Measurements from ENCODE around the gene FBXO7. TPM values are rescaled to one million over a fixed set of nuclear protein-coding genes. Genes with fewer than 3 reads are reported as not detected.

Gene FBXO7
- polyA plus RNA-seq, 3 donors, result 118 to 122 (median 122) TPM

DNA sequence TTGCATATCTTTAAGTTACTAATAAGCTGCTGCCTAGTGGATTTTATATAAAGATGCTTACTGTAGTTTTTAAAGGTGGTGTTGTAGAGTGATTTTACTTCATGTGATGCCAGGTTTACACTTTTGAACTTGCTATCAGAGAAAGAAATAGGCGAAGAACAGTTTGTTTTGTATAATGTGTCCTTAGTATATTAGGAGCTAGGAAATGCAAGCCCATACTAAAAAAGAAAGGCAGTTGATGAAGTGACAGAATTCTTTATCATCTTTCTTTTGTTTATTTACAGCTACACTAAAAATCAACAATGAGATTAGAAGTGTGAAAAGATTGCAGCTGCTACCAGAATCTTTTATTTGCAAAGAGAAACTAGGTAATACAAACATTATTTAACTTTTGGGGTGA is 12.8 kb downstream of the FBXO7 start:
- DNase-seq (ENCODE audit: low read depth in 3 of 3, low spot score in 2 of 3), result no peak

DNA sequence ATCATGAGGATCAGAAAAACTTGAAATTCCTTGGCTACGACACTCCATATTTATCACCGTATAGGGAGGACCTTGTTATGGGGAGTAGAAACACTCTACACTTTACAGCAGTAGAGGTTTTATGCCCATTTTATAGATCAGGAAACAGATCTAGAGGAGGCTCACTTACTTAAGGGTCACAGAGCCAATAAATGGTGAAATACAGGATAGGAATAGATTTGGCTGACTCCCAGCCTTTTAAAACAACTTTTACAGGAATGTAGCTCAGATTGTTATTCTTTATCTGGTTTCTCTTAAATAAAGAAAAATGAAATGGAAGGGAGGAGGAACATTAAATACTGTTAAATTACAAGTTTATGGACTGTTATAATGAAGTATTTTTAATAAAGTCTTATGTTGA is 14.8 kb downstream of the FBXO7 start:
- no peak for DNase-seq (ENCODE audit: low read depth in 3 of 3, low spot score in 2 of 3)

DNA sequence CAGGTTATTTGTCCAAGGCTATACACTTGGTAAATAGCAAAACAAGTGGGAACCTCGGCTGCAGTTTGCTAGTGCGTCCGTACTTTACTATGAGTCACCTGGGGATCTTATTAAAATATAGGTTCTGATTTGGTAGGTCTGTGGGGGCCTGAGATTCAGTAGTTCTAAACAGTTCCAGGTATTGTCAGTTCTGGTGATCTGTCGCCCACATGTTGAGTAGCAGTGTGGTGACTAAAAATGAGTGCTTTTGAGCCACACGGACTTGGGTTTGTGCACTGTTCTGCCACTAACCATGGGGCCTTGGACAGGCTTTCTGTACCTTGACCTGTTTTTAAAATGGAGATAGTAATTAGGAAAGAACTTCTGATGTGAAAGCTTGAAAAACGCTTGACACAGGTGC is 15.7 kb downstream of the FBXO7 start:
- DNase-seq (ENCODE audit: low read depth in 3 of 3, low spot score in 2 of 3), result no peak

DNA sequence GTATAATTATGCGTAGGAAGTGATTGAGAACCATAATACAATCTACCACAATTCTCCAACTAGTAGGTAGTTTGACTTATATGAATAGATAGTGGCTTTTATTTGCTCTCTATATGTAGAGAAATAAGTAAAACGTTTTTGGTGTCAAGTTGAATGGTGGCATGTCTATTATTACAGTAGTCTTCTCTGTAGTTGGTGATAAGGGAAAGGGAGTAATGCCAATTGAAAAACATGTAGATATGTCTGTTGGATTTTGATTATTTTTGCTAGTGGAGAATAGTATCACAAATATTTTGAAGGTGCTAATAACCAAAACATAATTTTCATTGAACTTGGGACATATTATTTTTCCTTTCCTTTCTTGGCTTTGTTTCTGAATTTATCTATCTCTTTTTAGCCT is 17.5 kb downstream of the FBXO7 start:
- no peak for DNase-seq (ENCODE audit: low read depth in 3 of 3, low spot score in 2 of 3)

DNA sequence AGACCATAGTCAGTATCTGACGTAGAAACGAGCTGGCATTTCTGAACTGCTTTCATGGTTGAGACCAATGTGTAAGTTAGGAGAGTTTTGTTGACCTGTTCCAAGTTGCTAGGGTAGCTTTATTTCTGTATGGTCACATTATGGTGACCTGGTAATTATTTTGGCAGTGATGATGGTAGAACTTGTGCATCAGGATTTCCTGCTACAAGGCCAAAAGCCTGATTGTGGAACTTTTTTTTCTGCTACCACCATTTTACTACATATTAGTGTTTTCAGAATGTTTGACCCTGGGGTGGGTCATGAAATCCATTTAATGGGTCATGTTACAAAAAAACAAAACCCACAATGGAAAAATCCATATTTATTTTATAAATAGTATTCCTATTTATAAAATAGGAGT is 18.9 kb downstream of the FBXO7 start:
- no peak for DNase-seq (ENCODE audit: low read depth in 3 of 3, low spot score in 2 of 3)

DNA sequence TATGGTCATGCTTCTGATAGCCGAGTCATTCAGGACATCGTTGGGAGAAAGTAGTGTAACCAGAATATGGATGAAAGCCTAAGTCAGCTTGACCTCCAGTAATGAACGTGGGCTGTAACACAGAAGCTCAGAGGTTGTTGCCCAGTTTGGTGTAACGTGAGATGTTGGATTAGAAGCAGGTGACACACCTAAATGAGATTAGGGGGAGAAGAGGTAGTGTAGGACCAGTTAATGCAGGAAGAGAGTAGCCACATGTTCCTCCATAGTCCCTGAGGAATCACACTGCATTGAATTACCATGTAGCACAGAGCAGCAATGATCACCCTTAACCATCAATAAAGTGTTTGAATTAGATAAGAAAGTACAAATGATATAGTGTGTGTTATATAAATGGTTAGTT is 20.4 kb downstream of the FBXO7 start:
- DNase-seq (ENCODE audit: low read depth in 3 of 3, low spot score in 2 of 3), result no peak

DNA sequence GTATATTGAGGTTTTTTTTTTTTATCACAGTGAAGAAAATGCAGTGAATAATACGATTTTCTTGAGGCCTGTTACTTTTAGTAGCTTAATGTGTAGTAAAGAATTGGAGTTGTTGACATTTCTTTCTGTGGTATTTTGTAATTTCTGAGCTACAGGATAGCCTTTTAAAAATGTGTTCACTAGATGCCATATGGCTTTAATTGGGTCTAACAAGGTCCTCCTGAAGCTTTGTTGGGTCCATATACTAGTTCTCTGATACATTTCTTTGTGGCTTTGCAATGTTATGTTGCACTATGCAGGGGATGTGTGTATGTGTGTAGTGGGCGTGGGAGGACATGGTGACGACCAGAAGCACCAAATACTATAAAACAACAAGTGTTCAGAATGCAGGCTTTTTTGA is 25.1 kb downstream of the FBXO7 start:
- no peak for DNase-seq (ENCODE audit: low read depth in 3 of 3, low spot score in 2 of 3)

DNA sequence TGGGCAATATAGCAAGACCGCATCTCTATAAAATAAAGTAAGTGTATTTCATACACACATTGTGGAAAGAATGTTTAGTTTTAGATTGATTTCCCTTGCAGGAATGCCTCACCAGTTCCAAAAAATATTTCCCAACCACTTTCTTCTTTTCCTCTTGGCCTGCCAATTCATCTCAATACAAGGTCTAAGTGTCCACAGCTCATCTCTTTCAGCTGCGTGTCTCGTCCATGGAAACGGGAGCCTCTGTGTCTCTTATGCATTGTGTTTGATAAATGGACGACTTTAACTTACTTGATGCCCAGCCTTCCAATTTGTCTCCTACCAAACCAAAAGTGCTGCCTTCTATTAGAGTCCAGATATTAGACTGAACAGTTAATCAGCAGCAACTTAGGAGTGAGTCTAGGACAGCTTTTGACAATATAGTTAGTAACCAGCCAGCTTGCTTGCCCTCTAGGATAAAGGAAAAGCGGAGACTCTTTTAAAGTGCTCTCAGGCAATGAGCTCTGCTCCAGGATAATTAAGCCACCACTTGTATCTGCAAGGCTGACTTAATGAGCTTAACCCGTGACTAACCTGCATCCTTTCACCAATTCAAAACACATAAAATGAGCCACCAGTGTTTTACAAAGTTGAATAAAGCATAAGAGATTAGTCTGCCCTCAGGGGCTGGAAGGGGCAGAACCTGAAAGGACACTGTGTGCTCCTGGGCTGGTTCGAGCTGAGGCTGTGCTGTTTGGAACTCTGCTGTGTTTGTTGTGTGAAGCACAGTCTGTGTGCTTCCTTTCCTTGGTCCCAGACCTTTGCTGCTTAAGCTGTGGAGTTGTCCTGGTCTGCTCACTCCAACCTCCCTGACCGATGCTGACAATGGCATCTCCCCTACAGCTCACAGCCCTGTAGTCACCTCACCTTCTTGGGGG is 27.5 kb downstream of the FBXO7 start:
- DNase-seq (ENCODE audit: low read depth in 3 of 3, low spot score in 2 of 3), result no peak

DNA sequence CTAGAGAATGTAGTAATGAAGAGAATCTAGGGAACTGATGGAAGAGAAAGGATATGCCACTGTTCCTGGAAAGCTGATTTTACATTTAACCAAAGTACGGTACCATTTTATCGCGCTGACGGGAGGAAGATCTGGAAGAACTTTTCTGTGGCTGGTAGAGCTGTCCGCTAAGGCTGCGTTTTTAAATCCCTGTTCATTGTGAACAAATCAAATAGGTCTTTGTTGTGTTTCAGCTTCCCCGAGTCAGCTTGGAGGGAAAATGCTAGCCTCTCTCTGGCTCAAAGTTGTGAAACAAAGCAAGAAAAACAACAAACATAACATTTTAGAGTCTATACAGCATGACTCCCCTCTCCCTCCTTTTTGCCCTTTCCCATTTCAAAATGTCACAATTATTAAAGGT is 34.4 kb downstream of the FBXO7 start:
- DNase-seq (ENCODE audit: low read depth in 3 of 3, low spot score in 2 of 3), result no peak

DNA sequence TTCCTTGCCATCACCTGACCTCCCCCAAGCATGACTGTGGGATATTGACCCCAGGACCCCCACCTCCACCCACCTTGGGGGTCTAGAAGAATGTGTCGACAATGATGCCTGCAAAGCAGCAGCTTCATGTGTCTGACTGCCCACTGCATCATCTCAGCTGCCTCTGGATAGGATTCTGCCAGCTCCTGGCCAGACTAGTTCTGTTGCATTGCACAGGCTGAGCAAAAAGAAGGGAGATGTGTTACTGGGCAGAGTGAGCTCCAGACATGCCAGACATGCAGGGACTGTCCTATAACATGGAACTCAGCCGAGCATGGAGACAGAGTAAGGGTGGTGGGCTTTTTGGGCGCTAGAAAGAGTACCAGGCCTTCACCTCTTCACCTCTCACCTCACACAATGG is 36.7 kb downstream of the FBXO7 start:
- DNase-seq (ENCODE audit: low read depth in 3 of 3, low spot score in 2 of 3), result no peak

DNA sequence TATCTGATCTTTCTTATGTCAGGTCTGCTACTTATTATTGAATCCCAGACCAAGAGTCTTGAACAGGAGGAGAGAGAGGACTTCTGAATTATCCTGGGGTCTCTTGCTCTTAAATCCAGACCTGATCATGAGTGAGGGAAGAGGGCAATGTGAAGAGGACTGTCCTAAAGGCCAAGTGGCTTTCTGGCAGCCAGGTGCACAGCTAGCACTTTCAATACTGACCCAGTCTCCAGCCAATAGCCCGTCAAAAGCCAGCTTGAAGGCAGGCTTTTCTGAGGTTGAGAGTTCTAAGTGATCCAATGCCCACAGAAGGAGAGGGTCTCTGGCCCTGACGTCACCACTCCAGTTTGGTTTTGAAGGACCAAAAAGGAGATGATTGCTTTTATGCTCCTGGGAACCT is 37.2 kb downstream of the FBXO7 start:
- no peak for DNase-seq (ENCODE audit: low read depth in 3 of 3, low spot score in 2 of 3)

DNA sequence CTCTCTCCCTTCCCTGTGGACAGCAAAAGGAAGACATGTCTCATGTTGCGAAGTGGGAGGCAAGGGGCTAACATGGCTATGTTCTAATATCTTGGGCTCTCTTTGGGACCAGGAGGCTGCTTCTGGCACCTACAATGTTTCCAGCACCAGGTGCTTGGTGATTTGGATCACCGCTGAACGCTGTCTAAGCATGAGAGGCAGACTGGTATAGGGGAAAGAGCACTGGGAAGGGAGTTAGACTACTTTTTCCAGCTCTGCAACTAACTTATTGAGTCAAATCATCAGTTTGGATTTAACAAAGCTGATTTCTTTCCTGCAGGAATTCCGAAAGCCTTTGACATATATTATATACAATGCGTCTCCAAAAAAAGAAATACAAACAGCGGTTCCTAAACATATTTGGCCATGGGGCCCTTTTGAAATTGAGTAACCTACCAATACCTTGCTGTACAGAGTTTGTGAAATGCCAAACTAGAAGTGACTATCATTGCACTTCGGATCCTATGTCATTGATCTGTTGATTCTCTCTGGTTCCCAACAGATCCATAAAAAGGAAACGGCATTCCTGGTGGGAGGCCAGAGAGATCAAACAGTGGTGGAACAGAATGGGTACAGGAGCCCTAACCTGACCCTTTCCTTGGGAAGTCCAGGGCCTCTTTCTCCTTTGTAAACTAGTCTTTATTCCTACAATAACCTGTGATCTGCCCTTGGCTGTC is 37.8 kb downstream of the FBXO7 start:
- no peak for DNase-seq (ENCODE audit: low read depth in 3 of 3, low spot score in 2 of 3)

DNA sequence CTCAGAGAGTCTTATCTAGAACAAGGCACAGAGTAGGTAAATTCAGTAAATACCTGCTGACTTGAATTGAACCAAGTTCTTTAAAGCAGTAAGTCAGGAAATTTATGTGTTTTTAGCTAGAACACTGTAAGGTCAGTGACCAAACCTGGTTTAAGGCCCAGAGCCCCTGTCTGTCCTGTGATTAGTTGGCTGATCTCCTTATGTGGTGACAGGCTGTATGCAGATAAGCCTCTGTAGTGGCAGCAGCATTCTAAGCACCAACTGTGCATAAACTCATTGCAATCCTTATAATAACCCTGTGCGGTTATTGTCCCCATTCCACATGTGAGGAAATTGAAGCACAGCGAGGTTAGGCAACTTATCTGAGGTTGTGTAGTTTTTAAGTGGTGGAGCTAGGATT is 40.5 kb downstream of the FBXO7 start:
- no peak for DNase-seq (ENCODE audit: low read depth in 3 of 3, low spot score in 2 of 3)

DNA sequence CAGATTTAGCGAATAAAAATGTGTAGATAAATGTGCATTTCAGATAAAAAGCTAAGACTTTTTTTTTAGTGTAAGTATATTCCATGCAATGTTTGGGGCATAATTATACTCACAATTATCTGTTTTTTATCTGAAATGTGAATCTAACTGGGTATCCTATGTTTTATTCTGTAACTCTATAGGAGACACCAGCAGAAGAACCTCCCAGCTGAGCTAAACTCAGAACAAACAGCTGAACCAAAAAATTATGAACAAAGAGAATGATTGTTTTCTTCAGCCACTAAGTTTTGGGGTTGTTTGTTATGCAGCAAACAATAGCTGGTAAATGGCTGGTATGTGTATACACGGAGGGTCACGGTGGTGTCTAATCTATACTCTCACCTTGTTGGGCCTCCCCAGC is 42.9 kb downstream of the FBXO7 start:
- no peak for DNase-seq (ENCODE audit: low read depth in 3 of 3, low spot score in 2 of 3)

DNA sequence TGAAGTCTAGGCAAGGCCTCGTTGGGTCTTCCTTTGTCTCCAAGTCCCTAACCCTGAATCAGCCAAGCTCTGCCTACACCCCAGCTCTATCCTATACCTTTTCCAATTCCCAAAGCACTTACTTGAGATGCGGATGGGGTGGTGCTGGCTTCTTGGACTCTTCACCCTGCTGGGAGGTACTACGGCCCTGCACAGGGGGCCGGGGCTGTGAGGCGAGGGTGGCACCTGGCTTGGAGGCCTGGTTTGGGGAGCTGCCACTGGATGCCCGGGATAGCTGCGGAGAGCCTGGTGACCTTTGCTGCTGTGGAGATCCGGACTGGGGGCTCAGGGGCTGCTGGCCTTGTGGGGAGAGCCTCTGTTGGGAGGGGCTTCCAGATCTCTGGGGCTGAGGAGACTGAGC is 43.3 kb downstream of the FBXO7 start:
- no peak for DNase-seq (ENCODE audit: low read depth in 3 of 3, low spot score in 2 of 3)

DNA sequence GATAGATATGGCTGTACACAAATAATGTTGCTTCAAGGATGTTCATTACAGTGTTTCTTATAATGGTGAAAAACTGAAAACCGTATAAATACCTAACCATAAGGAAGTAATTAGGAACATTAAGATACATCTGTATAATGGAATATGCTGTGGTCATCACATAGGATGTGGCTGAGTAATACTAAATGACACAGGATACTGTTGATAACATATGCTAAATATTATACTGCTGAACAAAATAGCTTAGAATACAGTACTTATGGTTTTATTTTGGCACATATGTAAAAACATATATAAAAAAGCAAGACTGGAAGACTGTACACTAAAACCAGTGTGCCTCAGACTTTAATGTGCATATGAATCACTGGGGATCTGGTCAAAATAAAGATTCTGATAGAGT is 43.8 kb downstream of the FBXO7 start:
- no peak for DNase-seq (ENCODE audit: low read depth in 3 of 3, low spot score in 2 of 3)

DNA sequence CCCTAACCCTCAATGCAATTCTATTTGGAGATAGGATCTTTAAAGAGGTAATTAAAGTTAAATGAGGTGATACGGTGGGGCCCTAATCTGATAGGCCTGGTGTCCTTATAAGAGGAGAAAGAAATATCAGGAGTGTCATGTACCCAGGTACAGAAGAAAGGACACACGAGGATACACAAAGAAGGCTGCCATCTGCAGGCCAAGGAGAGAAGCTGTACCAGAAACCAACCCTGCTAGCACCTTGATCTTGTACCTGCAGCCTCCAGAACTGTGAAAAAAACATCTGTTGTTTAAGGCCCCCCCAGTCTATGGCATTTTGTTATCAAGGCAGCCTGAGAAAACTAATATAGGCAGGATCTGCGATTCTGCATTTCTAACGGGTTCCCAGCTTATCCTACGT is 44.2 kb downstream of the FBXO7 start:
- DNase-seq (ENCODE audit: low read depth in 3 of 3, low spot score in 2 of 3), result no peak

DNA sequence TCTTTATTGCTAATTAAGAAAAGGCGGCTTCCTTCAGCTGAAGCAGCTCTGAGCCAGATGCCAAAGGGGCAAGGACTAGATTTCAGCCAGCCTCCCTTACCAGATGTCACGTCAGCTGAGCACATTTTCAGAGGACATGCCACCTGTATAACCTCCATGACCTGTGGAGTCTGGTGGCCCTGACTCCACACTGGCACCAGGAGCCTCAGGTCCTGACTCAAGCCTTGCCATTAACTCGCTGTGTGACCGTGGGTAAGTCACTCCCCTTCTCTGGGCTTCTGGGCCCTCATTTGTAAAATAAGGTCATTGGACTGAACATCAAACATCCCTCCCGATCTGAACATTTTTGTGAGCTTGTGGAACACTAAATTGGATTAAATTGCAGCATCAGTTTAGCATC is 46.0 kb downstream of the FBXO7 start:
- DNase-seq (ENCODE audit: low read depth in 3 of 3, low spot score in 2 of 3), result no peak

DNA sequence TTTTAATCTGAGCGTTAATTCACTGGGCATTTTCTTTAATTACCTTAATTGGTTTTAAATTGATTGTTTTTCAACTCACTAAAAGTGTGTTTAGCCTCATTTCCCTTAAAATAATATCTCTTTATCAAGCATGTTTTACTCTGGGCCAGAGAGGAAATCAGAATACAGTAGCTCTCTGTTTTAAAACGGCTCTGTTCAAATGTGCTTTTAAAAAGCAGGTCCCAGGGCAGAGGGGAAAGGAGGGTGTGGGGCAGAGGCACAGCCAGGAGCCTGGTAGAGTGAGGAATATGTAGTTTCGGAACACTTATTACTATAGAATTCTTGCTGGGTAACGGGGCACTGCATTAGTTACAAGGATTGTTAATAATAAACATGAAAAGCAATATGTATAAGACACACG is 47.6 kb downstream of the FBXO7 start:
- no peak for DNase-seq (ENCODE audit: low read depth in 3 of 3, low spot score in 2 of 3)

DNA sequence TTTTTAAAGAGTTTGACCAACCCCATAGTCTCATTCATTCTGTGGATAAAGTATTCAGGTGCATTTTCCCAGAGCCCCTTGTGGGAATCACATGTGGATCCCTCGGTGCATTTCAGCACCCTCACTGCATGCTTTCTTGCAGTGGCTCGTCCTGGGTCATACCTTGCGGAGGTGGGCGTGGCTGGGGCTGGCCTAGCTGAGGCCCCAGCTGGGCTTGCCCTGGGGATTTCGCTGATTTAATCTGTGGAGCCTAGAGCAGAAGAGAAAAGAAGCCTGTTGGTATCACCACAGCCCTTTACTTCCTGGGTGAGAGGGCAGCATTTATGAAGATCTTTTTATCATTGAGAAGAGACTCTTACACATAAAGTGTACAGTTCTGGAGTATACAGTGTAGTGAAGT is 53.1 kb downstream of the FBXO7 start:
- DNase-seq (ENCODE audit: low read depth in 3 of 3, low spot score in 2 of 3), result no peak

DNA sequence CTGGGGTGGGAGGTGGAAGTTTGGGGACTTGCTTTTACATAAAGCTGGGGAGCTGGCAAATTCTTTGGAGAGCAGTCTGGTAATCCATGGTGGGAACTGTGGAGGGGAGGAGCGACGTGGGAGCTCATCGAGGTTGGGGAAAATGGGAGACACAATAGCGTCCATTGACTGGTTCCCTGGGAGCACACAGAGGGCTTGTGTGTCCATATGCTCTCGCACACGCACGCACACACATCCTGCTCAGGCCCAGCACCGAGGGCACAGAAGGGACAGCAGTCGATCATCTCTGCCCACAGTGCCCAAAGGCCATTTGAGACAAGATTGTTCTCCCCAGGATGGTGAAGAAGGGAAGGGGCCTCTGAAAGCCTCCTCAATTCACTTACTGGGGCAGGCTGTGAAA is 53.7 kb downstream of the FBXO7 start:
- DNase-seq (ENCODE audit: low read depth in 3 of 3, low spot score in 2 of 3), result no peak
